Heart left ventricle (tissue), 13 donors: ENCODE results near the gene CPNE5.

Experiments
- CTCF ChIP-seq, 12 donors: fragments of 200-600 bp; sonication (generic) in 4 of 12; IDR thresholded peaks; one replicate each; pipeline versions ENCODE4 v1.5.0 to v1.8.0; 2018 to 2022; ENCODE audit warnings: antibody characterized with exemption in 12 of 12, mild to moderate bottlenecking in 5 of 12
- POLR2A ChIP-seq, 2 donors: fragments of 450-650 bp; IDR thresholded peaks; one replicate each; pipeline ENCODE4 v1.6.1; 2017; ENCODE audit warnings: antibody characterized with exemption in 2 of 2, mild to moderate bottlenecking in 2 of 2, moderate library complexity in 2 of 2
- donor health status: ischemic (EF 13 %, LVEDD 7.1; RV severe dilation, severe dysfunction).
- donor health status: DM: no; HTN: yes; CAD: no.
- donor health status: DM: no; HTN: no; CAD: no.
- donor health status: ischemic (EF 25% LVEDD 6.9; RV normal size, moderate dysfunction).
- donor health status: ischemic (EF 25% LVEDD 5.7; RV mildly dilated, moderate dysfunction).
- donor health status: ischemic (EF 35%, LVEDD 5.7; RV mildly dilated, moderate dysfunction).
- donor health status: nonischemic (EF 11% LVEDD 7.7; RV severe dilation, severe dysfunction).
- donor health status: DM: yes; HTN: yes; CAD: no.
- donor health status: PGD.
- donor health status: ischemic (EF 29% LVEDD 5.4; RV normal size, mild dysfunction).
- donor health status: nonischemic (EF 23%, LVEDD 6.1; RV moderate dilation, normal function).

GRCh38 chr6:36745836-36746235 is 93.4 kb downstream of the CPNE5 start:
- no peak for TF ChIP-seq POLR2A (IDR thresholded peaks at IDR 0.05)
- no peak for TF ChIP-seq CTCF (IDR thresholded peaks at IDR 0.05)
